Large intestine (tissue), 1 donor: ENCODE results near the gene UGT3A2. TPM values are rescaled to one million over a fixed set of nuclear protein-coding genes. Genes with fewer than 3 reads are reported as not detected.

Experiments used
- polyA plus RNA-seq: library from polyadenylated mRNA; unstranded; fragments of 120-200 nt; gene quantifications from one replicate; pipeline ENCODE4 v1.2.1, GENCODE V29; 2013

The UGT3A2 gene
- polyA plus RNA-seq, 1 donor = 1.6 TPM

Other genes with a start within 250 kb of the UGT3A2 start
- gene IL7R, start 210.0 kb downstream of the UGT3A2 start, polyA plus RNA-seq = 9.9 TPM
- gene CAPSL, start 128.3 kb downstream of the UGT3A2 start, polyA plus RNA-seq = 0.25 TPM
- gene UGT3A1, start 75.5 kb downstream of the UGT3A2 start, polyA plus RNA-seq = 142 TPM
- 17.8 TPM for gene LMBRD2, start 85.0 kb upstream of the UGT3A2 start, polyA plus RNA-seq
- 52.7 TPM for gene SKP2, start 85.2 kb upstream of the UGT3A2 start, polyA plus RNA-seq
- gene NADK2, start 175.0 kb upstream of the UGT3A2 start, polyA plus RNA-seq = 50.6 TPM
- 0.60 TPM for gene RANBP3L, start 235.0 kb upstream of the UGT3A2 start, polyA plus RNA-seq